GM23338 (cell line): ENCODE data around the gene HTT. TPM values are rescaled to one million over a fixed set of nuclear protein-coding genes. Genes with fewer than 3 reads are reported as not detected.

Experiments
- ATAC-seq: fragments of 200-7000 bp; cut with Tn5 transposase; 3 replicates; pipeline ENCODE4 v1.9.1; 2020
- DNase-seq: peaks from one replicate; pipeline ENCODE4 v3.0.0-alpha.2; 2015; ENCODE audit warnings: low spot score
- H2AFZ ChIP-seq: fragments of 200-600 bp; sonication (generic); 2 replicates; pipeline ENCODE4 v1.8.0; 2016; ENCODE audit warnings: antibody characterized with exemption, mild to moderate bottlenecking, moderate library complexity
- H3F3A ChIP-seq: fragments of 200-600 bp; sonication (generic); replicated peaks from 2 replicates; pipeline ENCODE4 v1.8.0; 2017; ENCODE audit warnings: antibody characterized with exemption, mixed run types, low read depth
- H3K27ac ChIP-seq: fragments of 200-600 bp; sonication (generic); 2 replicates; pipeline ENCODE4 v1.6.1; 2016; ENCODE audit warnings: low read depth
- H3K27me3 ChIP-seq: fragments of 200-600 bp; sonication (generic); 2 replicates; pipeline ENCODE4 v1.8.0; 2016; ENCODE audit warnings: mild to moderate bottlenecking, mixed run types, moderate library complexity; ENCODE audit not compliant: insufficient read depth
- H3K36me3 ChIP-seq: fragments of 200-600 bp; sonication (generic); 2 replicates; pipeline ENCODE4 v1.8.0; 2016; ENCODE audit warnings: mild to moderate bottlenecking; ENCODE audit not compliant: insufficient read depth
- H3K4me1 ChIP-seq: fragments of 200-600 bp; sonication (generic); 2 replicates; pipeline ENCODE4 v1.8.0; 2016; ENCODE audit warnings: mild to moderate bottlenecking, moderate library complexity; ENCODE audit not compliant: insufficient read depth
- H3K4me2 ChIP-seq: fragments of 200-600 bp; sonication (generic); 2 replicates; pipeline ENCODE4 v1.7.1; 2017; ENCODE audit warnings: mixed run types
- H3K4me3 ChIP-seq: fragments of 200-600 bp; sonication (generic); 2 replicates; pipeline ENCODE4 v1.6.1; 2016; ENCODE audit warnings: mixed run types
- H3K79me2 ChIP-seq: fragments of 200-600 bp; sonication (generic); replicated peaks from 2 replicates; pipeline ENCODE4 v1.8.0; 2017; ENCODE audit warnings: mild to moderate bottlenecking; ENCODE audit not compliant: insufficient read depth
- H3K9me2 ChIP-seq: fragments of 200-600 bp; sonication (generic); 2 replicates; pipeline ENCODE4 v1.8.0; 2017; ENCODE audit not compliant: insufficient read depth
- H4K20me1 ChIP-seq: fragments of 200-600 bp; sonication (generic); replicated peaks from 2 replicates; pipeline ENCODE4 v1.8.0; 2017; ENCODE audit warnings: mild to moderate bottlenecking; ENCODE audit not compliant: insufficient read depth
- H3K27ac Mint-ChIP-seq: 2 replicates; pipeline ENCODE4 v1.8.0; 2020; ENCODE audit warnings: inconsistent platforms, mild to moderate bottlenecking, moderate library complexity, mixed read lengths
- H3K27me3 Mint-ChIP-seq: 3 replicates; pipeline ENCODE4 v1.8.0; 2022; ENCODE audit warnings: low read depth, mild to moderate bottlenecking, moderate library complexity, mixed read lengths, inconsistent platforms; ENCODE audit not compliant: insufficient read depth, poor library complexity
- H3K36me3 Mint-ChIP-seq: 3 replicates; pipeline ENCODE4 v1.8.0; 2021; ENCODE audit warnings: low read depth, mild to moderate bottlenecking, inconsistent platforms, moderate library complexity, mixed read lengths
- H3K4me1 Mint-ChIP-seq: 3 replicates; pipeline ENCODE4 v1.8.0; 2020; ENCODE audit warnings: mild to moderate bottlenecking, inconsistent platforms, mixed read lengths
- H3K4me3 Mint-ChIP-seq: 3 replicates; pipeline ENCODE4 v1.8.0; 2021; ENCODE audit warnings: moderate library complexity, mild to moderate bottlenecking, inconsistent platforms, mixed read lengths
- H3K9me3 Mint-ChIP-seq: 3 replicates; pipeline ENCODE4 v1.8.0; 2020; ENCODE audit warnings: moderate library complexity, mild to moderate bottlenecking, inconsistent platforms, mixed read lengths
- CREB1 ChIP-seq: fragments of 250-450 bp; sonication (Bioruptor Pico); IDR thresholded peaks from 2 replicates; pipeline ENCODE4 v1.5.0; 2020; ENCODE audit warnings: low read depth, mild to moderate bottlenecking, moderate library complexity
- EZH2 ChIP-seq: fragments of 200-600 bp; sonication (generic); IDR thresholded peaks from one replicate; pipeline ENCODE4 v1.8.0; 2017; ENCODE audit warnings: antibody characterized with exemption, mild to moderate bottlenecking, low read depth; ENCODE audit not compliant: unreplicated experiment
- EZH2phosphoT487 ChIP-seq: fragments of 200-600 bp; sonication (generic); IDR thresholded peaks from one replicate; pipeline ENCODE4 v1.8.1; 2018; ENCODE audit warnings: antibody characterized with exemption; ENCODE audit not compliant: unreplicated experiment
- JUNB ChIP-seq: IDR thresholded peaks from one replicate; pipeline ENCODE4 v1.6.1; 2016; ENCODE audit warnings: antibody characterized with exemption; ENCODE audit not compliant: unreplicated experiment
- NANOG ChIP-seq: IDR thresholded peaks from 2 replicates; pipeline ENCODE4 v1.6.1; 2016; ENCODE audit warnings: antibody characterized with exemption, borderline replicate concordance
- POLR2AphosphoS5 ChIP-seq: IDR thresholded peaks from 2 replicates; pipeline ENCODE4 v1.6.1; 2016; ENCODE audit warnings: antibody characterized with exemption, low read depth
- STAT1 ChIP-seq: IDR thresholded peaks from one replicate; pipeline ENCODE4 v1.6.1; 2016; ENCODE audit warnings: antibody characterized with exemption; ENCODE audit not compliant: unreplicated experiment
- ZNF114 ChIP-seq: fragments of 250-450 bp; sonication (Bioruptor Pico); IDR thresholded peaks from 2 replicates; pipeline ENCODE4 v1.5.0; 2020; ENCODE audit warnings: mild to moderate bottlenecking, moderate library complexity
- ZNF331 ChIP-seq: fragments of 250-450 bp; sonication (Bioruptor Pico); IDR thresholded peaks from 2 replicates; pipeline ENCODE4 v1.5.0; 2020; ENCODE audit warnings: low read depth, mild to moderate bottlenecking, moderate library complexity
- polyA plus RNA-seq: library from polyadenylated mRNA; unstranded; fragments of >200 nt; fragmentation: Nextera tagmentation; extraction: Ambion mirVana; gene quantifications from 2 replicates; pipeline ENCODE4 v1.2.1, GENCODE V29; 2016
- total RNA-seq: library from RNA; depleted of rRNA; stranded (reverse); fragments of >200 nt; shearing (Covaris generic); gene quantifications from 2 replicates; pipeline ENCODE4 v1.2.3, GENCODE V29; 2014
- TF ChIP-seq, protein P1 (sequence below): fragments of 250-450 bp; sonication (Bioruptor Pico); IDR thresholded peaks from 2 replicates; pipeline ENCODE4 v1.5.0; 2020; ENCODE audit warnings: mild to moderate bottlenecking, moderate library complexity
- TF ChIP-seq, protein P2 (sequence below): IDR thresholded peaks from 2 replicates; pipeline ENCODE4 v1.6.1; 2016; ENCODE audit warnings: antibody characterized with exemption
- TF ChIP-seq, protein P3 (sequence below), 2 experiments: fragments of 200-600 bp in 1 of 2; sonication (generic) in 1 of 2; conservative IDR thresholded peaks; 2 replicates each; pipeline versions ENCODE4 v1.5.1 to v1.6.1; 2016 to 2017; ENCODE audit warnings: antibody characterized with exemption in 2 of 2, low read depth in 2 of 2, mild to moderate bottlenecking in 2 of 2, moderate library complexity in 1 of 2
- TF ChIP-seq, protein P4 (sequence below): IDR thresholded peaks from one replicate; pipeline ENCODE4 v1.6.1; 2018; ENCODE audit warnings: antibody characterized with exemption; ENCODE audit not compliant: unreplicated experiment

The HTT gene
- total and polyA plus RNA-seq, 2 experiments from 2014 or later, result 26.6 to 67.7 TPM

DNA sequence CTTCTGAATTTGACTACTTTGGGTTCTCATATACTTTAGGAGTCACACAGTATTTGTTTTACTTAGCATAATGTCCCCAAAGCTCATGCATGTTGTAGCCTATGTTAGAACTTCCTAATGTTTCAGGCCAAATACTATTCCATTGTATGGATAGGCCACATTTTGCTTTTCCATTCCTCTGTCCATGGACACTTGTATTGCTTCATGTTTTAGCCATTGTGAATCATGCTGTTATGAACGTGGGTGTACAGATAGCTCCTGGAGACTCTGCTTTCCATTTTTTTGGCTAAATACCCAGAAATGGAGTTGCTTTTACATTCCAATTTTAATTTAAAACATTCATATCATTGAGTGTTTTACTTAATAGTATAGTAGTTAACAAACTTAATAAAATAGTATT, 54.5 kb downstream of the HTT start:
- no peaks in the 10 kb centered on the region for H3F3A ChIP-seq
- no peaks in the 10 kb centered on the region for H3K9me3 Mint-ChIP-seq
- no peaks in the 10 kb centered on the region for H3K79me2 ChIP-seq
- no peak overlapping the region for H3K4me3 Mint-ChIP-seq
- TF ChIP-seq EZH2 (no peak), STAT1 (no peak), JUNB (no peak), EZH2phosphoT487 (no peak), POLR2AphosphoS5 (no peak), ZNF331 (CRISPR knock-in tag) (no peak), CREB1 (CRISPR knock-in tag) (no peak), NANOG (no peak), ZNF114 (CRISPR knock-in tag) (no peak)
- TF ChIP-seq, protein P1, sequence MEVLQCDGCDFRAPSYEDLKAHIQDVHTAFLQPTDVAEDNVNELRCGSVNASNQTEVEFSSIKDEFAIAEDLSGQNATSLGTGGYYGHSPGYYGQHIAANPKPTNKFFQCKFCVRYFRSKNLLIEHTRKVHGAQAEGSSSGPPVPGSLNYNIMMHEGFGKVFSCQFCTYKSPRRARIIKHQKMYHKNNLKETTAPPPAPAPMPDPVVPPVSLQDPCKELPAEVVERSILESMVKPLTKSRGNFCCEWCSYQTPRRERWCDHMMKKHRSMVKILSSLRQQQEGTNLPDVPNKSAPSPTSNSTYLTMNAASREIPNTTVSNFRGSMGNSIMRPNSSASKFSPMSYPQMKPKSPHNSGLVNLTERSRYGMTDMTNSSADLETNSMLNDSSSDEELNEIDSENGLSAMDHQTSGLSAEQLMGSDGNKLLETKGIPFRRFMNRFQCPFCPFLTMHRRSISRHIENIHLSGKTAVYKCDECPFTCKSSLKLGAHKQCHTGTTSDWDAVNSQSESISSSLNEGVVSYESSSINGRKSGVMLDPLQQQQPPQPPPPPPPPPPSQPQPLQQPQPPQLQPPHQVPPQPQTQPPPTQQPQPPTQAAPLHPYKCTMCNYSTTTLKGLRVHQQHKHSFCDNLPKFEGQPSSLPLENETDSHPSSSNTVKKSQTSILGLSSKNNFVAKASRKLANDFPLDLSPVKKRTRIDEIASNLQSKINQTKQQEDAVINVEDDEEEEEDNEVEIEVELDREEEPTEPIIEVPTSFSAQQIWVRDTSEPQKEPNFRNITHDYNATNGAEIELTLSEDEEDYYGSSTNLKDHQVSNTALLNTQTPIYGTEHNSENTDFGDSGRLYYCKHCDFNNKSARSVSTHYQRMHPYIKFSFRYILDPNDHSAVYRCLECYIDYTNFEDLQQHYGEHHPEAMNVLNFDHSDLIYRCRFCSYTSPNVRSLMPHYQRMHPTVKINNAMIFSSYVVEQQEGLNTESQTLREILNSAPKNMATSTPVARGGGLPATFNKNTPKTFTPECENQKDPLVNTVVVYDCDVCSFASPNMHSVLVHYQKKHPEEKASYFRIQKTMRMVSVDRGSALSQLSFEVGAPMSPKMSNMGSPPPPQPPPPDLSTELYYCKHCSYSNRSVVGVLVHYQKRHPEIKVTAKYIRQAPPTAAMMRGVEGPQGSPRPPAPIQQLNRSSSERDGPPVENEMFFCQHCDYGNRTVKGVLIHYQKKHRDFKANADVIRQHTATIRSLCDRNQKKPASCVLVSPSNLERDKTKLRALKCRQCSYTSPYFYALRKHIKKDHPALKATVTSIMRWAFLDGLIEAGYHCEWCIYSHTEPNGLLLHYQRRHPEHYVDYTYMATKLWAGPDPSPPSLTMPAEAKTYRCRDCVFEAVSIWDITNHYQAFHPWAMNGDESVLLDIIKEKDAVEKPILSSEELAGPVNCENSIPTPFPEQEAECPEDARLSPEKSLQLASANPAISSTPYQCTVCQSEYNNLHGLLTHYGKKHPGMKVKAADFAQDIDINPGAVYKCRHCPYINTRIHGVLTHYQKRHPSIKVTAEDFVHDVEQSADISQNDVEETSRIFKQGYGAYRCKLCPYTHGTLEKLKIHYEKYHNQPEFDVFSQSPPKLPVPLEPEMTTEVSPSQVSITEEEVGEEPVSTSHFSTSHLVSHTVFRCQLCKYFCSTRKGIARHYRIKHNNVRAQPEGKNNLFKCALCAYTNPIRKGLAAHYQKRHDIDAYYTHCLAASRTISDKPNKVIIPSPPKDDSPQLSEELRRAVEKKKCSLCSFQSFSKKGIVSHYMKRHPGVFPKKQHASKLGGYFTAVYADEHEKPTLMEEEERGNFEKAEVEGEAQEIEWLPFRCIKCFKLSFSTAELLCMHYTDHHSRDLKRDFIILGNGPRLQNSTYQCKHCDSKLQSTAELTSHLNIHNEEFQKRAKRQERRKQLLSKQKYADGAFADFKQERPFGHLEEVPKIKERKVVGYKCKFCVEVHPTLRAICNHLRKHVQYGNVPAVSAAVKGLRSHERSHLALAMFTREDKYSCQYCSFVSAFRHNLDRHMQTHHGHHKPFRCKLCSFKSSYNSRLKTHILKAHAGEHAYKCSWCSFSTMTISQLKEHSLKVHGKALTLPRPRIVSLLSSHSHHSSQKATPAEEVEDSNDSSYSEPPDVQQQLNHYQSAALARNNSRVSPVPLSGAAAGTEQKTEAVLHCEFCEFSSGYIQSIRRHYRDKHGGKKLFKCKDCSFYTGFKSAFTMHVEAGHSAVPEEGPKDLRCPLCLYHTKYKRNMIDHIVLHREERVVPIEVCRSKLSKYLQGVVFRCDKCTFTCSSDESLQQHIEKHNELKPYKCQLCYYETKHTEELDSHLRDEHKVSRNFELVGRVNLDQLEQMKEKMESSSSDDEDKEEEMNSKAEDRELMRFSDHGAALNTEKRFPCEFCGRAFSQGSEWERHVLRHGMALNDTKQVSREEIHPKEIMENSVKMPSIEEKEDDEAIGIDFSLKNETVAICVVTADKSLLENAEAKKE (CRISPR knock-in tag), result no peak
- TF ChIP-seq, protein P2, sequence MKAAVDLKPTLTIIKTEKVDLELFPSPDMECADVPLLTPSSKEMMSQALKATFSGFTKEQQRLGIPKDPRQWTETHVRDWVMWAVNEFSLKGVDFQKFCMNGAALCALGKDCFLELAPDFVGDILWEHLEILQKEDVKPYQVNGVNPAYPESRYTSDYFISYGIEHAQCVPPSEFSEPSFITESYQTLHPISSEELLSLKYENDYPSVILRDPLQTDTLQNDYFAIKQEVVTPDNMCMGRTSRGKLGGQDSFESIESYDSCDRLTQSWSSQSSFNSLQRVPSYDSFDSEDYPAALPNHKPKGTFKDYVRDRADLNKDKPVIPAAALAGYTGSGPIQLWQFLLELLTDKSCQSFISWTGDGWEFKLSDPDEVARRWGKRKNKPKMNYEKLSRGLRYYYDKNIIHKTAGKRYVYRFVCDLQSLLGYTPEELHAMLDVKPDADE, result no peak
- TF ChIP-seq, protein P3, sequence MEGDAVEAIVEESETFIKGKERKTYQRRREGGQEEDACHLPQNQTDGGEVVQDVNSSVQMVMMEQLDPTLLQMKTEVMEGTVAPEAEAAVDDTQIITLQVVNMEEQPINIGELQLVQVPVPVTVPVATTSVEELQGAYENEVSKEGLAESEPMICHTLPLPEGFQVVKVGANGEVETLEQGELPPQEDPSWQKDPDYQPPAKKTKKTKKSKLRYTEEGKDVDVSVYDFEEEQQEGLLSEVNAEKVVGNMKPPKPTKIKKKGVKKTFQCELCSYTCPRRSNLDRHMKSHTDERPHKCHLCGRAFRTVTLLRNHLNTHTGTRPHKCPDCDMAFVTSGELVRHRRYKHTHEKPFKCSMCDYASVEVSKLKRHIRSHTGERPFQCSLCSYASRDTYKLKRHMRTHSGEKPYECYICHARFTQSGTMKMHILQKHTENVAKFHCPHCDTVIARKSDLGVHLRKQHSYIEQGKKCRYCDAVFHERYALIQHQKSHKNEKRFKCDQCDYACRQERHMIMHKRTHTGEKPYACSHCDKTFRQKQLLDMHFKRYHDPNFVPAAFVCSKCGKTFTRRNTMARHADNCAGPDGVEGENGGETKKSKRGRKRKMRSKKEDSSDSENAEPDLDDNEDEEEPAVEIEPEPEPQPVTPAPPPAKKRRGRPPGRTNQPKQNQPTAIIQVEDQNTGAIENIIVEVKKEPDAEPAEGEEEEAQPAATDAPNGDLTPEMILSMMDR (conservative IDR thresholded peaks at IDR 0.05; ENCODE audit: low read depth in 2 of 2), result no peak
- TF ChIP-seq, protein P4, sequence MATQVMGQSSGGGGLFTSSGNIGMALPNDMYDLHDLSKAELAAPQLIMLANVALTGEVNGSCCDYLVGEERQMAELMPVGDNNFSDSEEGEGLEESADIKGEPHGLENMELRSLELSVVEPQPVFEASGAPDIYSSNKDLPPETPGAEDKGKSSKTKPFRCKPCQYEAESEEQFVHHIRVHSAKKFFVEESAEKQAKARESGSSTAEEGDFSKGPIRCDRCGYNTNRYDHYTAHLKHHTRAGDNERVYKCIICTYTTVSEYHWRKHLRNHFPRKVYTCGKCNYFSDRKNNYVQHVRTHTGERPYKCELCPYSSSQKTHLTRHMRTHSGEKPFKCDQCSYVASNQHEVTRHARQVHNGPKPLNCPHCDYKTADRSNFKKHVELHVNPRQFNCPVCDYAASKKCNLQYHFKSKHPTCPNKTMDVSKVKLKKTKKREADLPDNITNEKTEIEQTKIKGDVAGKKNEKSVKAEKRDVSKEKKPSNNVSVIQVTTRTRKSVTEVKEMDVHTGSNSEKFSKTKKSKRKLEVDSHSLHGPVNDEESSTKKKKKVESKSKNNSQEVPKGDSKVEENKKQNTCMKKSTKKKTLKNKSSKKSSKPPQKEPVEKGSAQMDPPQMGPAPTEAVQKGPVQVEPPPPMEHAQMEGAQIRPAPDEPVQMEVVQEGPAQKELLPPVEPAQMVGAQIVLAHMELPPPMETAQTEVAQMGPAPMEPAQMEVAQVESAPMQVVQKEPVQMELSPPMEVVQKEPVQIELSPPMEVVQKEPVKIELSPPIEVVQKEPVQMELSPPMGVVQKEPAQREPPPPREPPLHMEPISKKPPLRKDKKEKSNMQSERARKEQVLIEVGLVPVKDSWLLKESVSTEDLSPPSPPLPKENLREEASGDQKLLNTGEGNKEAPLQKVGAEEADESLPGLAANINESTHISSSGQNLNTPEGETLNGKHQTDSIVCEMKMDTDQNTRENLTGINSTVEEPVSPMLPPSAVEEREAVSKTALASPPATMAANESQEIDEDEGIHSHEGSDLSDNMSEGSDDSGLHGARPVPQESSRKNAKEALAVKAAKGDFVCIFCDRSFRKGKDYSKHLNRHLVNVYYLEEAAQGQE, result no peak
- no peak overlapping the region for H3K4me2 ChIP-seq
- H3K36me3 ChIP-seq, result peaks cover 36% of the 10 kb centered on the region; the same call in 1 of the 2 replicates
- no peak overlapping the region for H3K27ac Mint-ChIP-seq
- H3K27ac ChIP-seq, result no peak overlapping the region
- no peaks in the 10 kb centered on the region for H3K9me2 ChIP-seq
- no peaks in the 10 kb centered on the region for H3K27me3 ChIP-seq
- H3K27me3 Mint-ChIP-seq, result no peaks in the 10 kb centered on the region
- H2AFZ ChIP-seq, result no peak overlapping the region
- H3K4me1 ChIP-seq, result no peaks in the 10 kb centered on the region
- DNase-seq, result no peak
- H3K4me1 Mint-ChIP-seq, result no peaks in the 10 kb centered on the region
- peaks cover 67% of the 10 kb centered on the region for H3K36me3 Mint-ChIP-seq
- ATAC-seq, result no peak
- 0 out of 2 replicates have a peak, but pooled peaks cover 11% of the 10 kb centered on the region for H4K20me1 ChIP-seq
- H3K4me3 ChIP-seq, result no peak overlapping the region
